Measurements from ENCODE around the gene NPIPB8. TPM values are rescaled to one million over a fixed set of nuclear protein-coding genes. Genes with fewer than 3 reads are reported as not detected.
"Not testable (repeated sequence)": the region's sequence is repeated elsewhere in the genome, so short reads cannot be mapped to it uniquely, and the experiment has no call there.

The NPIPB8 gene
- polyA plus RNA-seq, 3 donors = not detected

DNA sequence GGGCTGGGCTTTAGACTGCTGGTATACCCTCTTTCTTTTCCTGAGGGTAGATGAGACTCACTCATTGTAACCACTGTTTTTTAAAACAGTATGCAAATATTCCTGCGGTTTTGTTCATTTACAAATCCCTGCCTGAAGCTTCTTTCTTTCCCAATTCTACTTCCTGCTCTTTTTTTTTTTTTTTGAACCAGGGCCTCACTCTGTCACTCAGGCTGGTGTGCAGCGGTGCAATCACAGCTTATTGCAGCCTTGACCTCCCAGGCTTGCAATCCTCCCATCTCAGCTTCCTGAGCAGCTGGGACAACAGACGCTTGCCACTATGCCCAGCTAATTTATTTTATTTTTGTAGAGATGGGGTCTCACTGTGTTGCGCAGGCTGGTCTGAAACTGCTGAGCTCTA lies 20.0 kb upstream of the NPIPB8 start:
- no peak overlapping the region for H3K27ac ChIP-seq (ENCODE audit: low read depth, low read length)
- WGBS, 3 donors = 45 to 57% (median 45%) methylated on average over 4 of the region's 4 CpGs

DNA sequence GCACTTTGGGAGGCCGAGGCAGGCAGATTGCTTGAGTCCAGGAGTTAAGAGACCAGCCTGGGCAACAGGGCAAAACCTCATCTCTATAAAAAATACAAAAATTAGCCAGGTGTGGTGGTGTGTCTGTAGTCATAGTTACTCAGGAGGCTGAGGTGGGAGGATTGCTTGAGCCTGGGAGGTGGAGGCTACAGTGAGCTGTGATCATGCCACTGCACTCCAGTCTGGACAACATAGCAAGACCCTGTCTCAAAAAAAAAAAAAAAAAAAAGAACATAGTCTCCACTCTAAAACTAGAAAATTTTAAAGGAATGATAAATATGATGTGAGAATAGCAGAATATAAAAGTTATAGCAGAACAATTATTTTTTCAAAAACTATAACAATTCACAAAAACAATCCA lies 17.5 kb upstream of the NPIPB8 start:
- not testable (repeated sequence) for H3K27ac ChIP-seq (ENCODE audit: low read depth, low read length)
- 76 to 94% (median 77%) methylated on average over 1 of the region's 1 CpG for WGBS, 3 donors

DNA sequence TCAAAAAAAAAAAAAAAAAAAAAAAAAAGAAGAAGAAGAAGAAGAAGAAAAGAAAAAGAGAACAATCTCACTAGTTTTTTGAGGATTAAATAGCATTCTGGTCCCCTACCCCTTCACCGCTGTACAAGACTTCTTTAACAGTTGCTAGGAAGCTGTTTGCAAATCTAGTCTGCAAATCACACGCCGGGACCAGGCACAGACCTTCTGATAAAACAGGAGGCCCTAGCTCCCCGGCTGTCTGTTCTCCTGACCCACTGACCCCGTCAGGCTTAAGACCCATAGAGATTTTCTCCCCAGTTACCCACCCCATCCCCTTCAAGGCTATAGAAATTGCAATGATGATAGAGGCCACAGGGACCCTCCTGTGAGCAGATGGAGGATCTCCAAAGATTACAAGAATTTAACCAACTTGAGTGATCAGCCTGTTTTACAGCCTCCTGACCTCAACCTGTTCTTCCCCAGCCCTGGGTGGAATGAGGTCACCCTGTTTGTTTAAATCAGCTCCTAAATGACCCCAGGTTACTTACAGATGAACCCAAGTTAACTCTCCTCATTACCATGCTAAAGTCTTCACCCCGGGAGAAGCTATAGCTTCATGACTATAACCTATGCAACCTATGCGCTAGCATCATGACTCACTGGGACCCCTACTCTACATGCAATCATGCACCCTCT lies 16.2 kb upstream of the NPIPB8 start:
- no peak overlapping the region for H3K27ac ChIP-seq (ENCODE audit: low read depth, low read length)
- 64 to 83% (median 81%) methylated on average over 7 of the region's 7 CpGs for WGBS, 3 donors

DNA sequence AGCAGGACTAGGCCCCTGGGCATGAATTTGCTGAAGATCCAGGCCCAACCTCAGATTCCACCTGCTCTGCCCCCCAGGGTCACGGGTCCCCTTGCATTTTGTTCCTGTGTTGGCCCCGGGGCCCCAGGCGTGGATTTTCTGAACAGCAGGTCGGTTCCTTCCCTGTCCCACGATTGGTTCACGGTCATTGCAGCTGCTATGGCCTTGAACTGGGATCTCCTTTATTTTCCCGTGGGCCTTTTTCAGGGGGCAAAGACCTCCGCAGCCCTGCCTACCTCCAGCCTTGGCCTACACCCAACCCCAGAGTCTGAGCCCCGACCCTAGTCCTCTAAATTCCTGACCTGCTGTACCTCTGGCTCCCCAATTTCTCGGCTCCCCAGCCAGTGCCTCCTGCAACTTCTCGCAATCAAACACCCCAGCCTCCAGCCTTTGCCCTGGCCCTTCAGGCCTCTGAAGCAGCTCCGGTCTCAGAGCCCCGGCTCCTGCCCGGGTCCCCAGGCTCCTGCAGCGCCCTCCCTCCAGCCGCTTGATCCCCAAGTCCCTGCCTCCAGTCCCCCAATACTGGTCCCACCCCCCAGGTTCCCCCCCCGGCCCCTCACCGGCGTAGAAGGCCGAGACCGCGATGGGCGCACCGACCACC lies 15.2 kb upstream of the NPIPB8 start:
- WGBS, 3 donors = 18 to 42% (median 42%) methylated on average over 24 of the region's 24 CpGs
- H3K27ac ChIP-seq (ENCODE audit: low read depth, low read length) = not testable (repeated sequence)

DNA sequence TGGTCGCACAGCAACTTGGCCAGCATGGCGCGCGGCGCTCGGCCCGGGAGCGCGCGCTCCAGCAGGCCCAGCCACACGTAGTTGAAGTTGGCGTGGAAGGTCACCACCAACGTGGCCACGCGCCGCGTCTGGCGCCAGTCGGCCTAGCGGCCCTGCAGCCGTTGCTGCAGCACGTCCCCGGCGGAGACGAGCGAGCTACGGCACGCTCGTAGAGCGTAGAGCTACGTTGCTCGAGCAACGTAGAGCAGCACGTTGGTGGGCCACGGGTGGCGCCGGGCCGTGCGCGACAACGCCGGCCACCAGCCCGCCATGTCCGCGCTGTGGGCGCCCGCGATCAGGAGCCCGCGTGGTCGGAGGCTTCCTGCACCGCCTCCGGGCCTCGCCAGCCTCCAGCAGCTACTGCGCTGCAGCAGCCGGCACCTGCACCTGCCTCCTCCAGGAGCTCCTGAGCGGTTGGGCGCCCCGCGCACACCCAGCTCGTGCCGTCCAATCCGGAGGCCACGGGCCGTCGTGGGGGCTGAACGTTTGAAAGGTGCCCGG lies 14.6 kb upstream of the NPIPB8 start:
- H3K27ac ChIP-seq (ENCODE audit: low read depth, low read length) = no peak overlapping the region
- 0 to 4% (median 3%) methylated on average over 55 to 68 of the region's 68 CpGs for WGBS, 3 donors

GRCh38 chr16:28630905-28631304 lies 7.0 kb upstream of the NPIPB8 start:
- 48 to 81% (median 77%) methylated on average over 4 of the region's 5 CpGs for WGBS, 3 donors
- H3K27ac ChIP-seq (ENCODE audit: low read depth, low read length) = not testable (repeated sequence)

- H3K27ac ChIP-seq (ENCODE audit: low read depth, low read length) = not testable (repeated sequence)
- WGBS, 3 donors = 35 to 66% (median 62%) methylated on average over 5 of the region's 5 CpGs
Measured at GRCh38 chr16:28636093-28636823, 1.6 kb upstream of the NPIPB8 start.

GRCh38 chr16:28638359-28638758 lies 494 bp downstream of the NPIPB8 start:
- WGBS, 3 donors = 76 to 85% (median 81%) methylated on average over 4 of the region's 5 CpGs
- not testable (repeated sequence) for H3K27ac ChIP-seq (ENCODE audit: low read depth, low read length)

GRCh38 chr16:28639959-28640358 lies 2.1 kb downstream of the NPIPB8 start:
- WGBS, 3 donors = 48 to 75% (median 74%) methylated on average over 2 of the region's 2 CpGs
- not testable (repeated sequence) for H3K27ac ChIP-seq (ENCODE audit: low read depth, low read length)

GRCh38 chr16:28666264-28666663 lies 28.4 kb downstream of the NPIPB8 start:
- not testable (repeated sequence) for H3K27ac ChIP-seq (ENCODE audit: low read depth, low read length)
- 89 to 92% (median 90%) methylated on average over 6 to 11 of the region's 25 CpGs for WGBS, 3 donors

DNA sequence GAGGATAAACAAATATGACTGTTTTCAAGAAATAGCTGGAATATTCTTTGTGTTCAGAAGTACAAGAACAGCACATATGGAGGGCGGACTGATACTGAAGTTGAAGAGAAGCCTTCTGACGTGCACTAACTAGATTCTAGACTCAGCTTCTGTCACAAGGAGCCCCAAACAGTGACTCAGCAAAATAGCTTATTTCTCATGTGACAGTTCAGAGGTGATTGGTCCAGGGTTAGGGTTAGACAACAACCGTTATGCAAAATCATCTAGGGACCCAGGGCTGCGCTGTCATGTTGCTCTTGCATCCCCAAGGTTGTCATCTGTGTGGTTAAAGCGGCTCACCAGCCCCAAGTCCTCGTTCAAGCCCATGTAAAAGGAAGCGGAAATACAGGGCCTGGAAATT lies 29.6 kb downstream of the NPIPB8 start:
- H3K27ac ChIP-seq (ENCODE audit: low read depth, low read length) = not testable (repeated sequence)
- no CpG with 5 or more reads among the region's 7 CpGs for WGBS, 3 donors

- WGBS, 3 donors = no CpG with 5 or more reads among the region's 4 CpGs
- H3K27ac ChIP-seq (ENCODE audit: low read depth, low read length) = not testable (repeated sequence)
Measured at GRCh38 chr16:28668199-28668598, 30.3 kb downstream of the NPIPB8 start.

DNA sequence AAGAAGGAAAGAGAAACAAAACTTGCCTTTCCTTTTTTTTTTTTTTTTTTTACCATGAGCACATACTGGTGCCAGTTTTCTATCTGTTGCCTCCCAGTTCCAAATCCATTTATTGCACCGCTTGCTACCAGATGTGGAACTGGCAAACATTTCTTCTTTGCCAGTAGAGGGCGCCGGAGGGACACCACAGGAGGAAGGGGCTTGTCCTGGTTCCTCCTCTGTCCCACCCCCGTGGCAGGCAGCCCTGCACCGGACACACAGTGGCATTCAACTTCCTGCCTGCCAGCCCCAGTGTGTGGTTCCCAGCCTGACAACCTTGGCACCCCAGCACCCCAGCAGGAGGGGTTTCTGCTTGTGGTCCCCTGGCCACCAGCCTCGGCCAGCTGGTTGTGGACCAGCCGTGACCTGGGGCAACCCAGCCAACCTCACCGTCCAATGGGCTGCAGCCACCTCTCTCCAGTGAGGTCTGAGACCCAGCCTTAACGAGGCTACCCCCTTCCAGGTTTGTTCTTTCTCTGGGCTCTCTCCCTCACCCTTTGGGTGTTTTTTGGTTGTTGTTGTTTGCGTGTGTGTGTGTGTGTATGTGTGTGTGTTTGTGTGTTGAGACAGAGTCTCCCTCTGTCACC lies 50.6 kb downstream of the NPIPB8 start:
- 0 to 71% methylated on average over 1 of the region's 10 CpGs; no CpG with 5 or more reads in 1 of the 3 donors for WGBS, 3 donors
- not testable (repeated sequence) for H3K27ac ChIP-seq (ENCODE audit: low read depth, low read length)

DNA sequence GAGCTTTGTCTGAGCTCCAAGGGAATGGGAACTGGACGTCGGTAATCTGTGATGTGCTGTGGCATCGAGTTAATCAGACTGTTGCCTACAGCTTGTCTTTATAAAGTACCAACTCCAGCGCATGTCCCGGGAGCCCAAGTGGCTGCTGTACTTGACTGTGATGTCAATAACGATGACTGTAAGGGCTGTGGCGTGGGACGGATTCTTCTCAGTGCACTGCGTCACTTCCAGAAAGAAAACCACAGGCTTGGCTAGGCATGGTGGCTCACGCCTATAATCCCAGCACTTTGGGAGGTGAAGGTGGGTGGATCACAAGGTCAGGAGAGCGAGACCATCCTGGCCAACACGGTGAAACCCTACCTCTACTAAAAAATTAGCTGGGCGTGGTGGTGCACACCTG lies 51.6 kb downstream of the NPIPB8 start:
- H3K27ac ChIP-seq (ENCODE audit: low read depth, low read length) = not testable (repeated sequence)
- 69 to 79% (median 72%) methylated on average over 3 of the region's 13 CpGs for WGBS, 3 donors

DNA sequence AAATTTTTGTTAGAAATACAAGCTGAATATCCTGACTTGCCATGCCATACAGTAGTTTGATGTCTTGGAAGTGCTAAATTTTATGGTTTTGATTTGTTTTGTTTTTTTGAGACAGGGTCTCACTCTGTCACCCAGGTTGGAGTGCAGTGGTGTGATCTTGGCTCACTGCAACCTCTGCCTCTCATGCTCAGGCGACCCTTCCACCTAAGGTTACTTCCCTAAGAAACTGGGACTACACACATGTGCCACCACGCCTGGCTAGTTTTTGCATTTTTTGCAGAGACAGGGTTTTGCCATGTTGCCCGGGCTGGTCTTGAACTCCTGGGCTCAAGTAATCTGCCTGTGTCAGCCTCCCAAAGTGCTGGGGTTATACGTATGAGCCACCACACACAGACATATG lies 53.9 kb downstream of the NPIPB8 start:
- not testable (repeated sequence) for H3K27ac ChIP-seq (ENCODE audit: low read depth, low read length)
- 74 to 100% (median 89%) methylated on average over 2 to 3 of the region's 4 CpGs for WGBS, 3 donors

GRCh38 chr16:28693257-28693950 lies 55.5 kb downstream of the NPIPB8 start:
- not testable (repeated sequence) for H3K27ac ChIP-seq (ENCODE audit: low read depth, low read length)
- no CpG with 5 or more reads among the region's 11 CpGs for WGBS, 3 donors

DNA sequence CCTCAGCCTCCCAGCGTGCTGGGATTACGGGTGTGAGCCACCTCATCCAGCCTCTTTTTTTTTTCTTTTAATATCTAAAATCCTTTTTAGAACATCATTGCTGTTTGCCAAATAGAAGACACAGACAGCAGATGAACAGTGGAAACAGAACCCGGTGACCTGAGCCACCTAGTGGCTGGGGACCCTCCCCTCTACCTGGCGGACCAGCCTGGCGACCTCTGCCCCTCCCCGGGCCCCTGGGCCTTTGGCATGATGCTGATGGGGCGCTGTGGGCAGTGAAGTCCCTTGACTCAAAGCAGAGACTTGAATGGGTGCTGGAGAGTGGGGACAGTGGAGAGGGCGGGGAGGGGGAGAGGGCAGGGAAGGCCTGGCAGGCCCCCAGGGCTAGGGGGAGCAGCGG lies 61.9 kb downstream of the NPIPB8 start:
- WGBS, 3 donors = 83 to 94% methylated on average over 1 to 2 of the region's 9 CpGs; no CpG with 5 or more reads in 1 of the 3 donors
- not testable (repeated sequence) for H3K27ac ChIP-seq (ENCODE audit: low read depth, low read length)

- not testable (repeated sequence) for H3K27ac ChIP-seq (ENCODE audit: low read depth, low read length)
- WGBS, 3 donors = 87 to 93% (median 91%) methylated on average over 5 to 16 of the region's 19 CpGs
Measured at GRCh38 chr16:28700349-28700748, 62.5 kb downstream of the NPIPB8 start.
